NB4 (cell line): ENCODE data around the gene C5orf46.

Source experiments
- CTCF ChIP-seq: IDR thresholded peaks from one replicate; pipeline ENCODE4 v1.5.1; 2012; ENCODE audit warnings: low read depth, low read length
- POLR2A ChIP-seq: IDR thresholded peaks from 2 replicates; pipeline ENCODE4 v1.6.1; 2011; ENCODE audit warnings: mild to moderate bottlenecking; ENCODE audit not compliant: insufficient read length; ENCODE audit errors: extremely low read depth

- no peak for TF ChIP-seq POLR2A
- TF ChIP-seq CTCF: no peak
These were observed 7.4 kb downstream of the C5orf46 start for GRCh38 chr5:147898875-147899401.
